Panc1 (cell line): ENCODE measurements around the gene HHAT.

Source experiments
- CTCF ChIP-seq: fragments of 450-650 bp; IDR thresholded peaks from 2 replicates; pipeline ENCODE4 v1.5.1; 2017; ENCODE audit warnings: mild to moderate bottlenecking
- REST ChIP-seq, 2 experiments: IDR thresholded peaks; 2 replicates each; pipeline ENCODE4 v1.6.1; 2011 to 2012; ENCODE audit warnings: low read depth in 2 of 2, control low read depth in 1 of 2, low read length in 1 of 2, mild to moderate bottlenecking in 1 of 2, moderate library complexity in 1 of 2; ENCODE audit not compliant: insufficient read depth in 1 of 2

- TF ChIP-seq CTCF (no peak), REST (IDR thresholded peaks at IDR 0.05; ENCODE audit: insufficient read depth in 1 of 2, low read depth in 2 of 2, low read length in 1 of 2) (no peak)
Observed at GRCh38 chr1:210339500-210339899, 10.8 kb downstream of the HHAT start.
